Coronary artery (tissue), 2 donors: Measurements from ENCODE around the gene GPR152.
"Not testable (repeated sequence)": the region's sequence is repeated elsewhere in the genome, so short reads cannot be mapped to it uniquely, and the experiment has no call there.

Source experiments
- DNase-seq: peaks from one replicate; pipeline ENCODE4 v3.0.0-alpha.2; 2017; ENCODE audit warnings: low spot score
- H3K27ac ChIP-seq, 2 donors: fragments of 200-600 bp; sonication (generic); one replicate each; pipeline ENCODE4 v1.5.1; 2016 to 2019
- H3K4me3 ChIP-seq: fragments of 200-600 bp; sonication (generic); 2 replicates; pipeline ENCODE4 v1.5.1; 2016; ENCODE audit warnings: mild to moderate bottlenecking, moderate library complexity
- TF ChIP-seq, protein P1 (sequence below): fragments of 200-600 bp; sonication (generic); IDR thresholded peaks from one replicate; pipeline ENCODE4 v1.5.1; 2019; ENCODE audit warnings: antibody characterized with exemption

GPR152 gene

DNA sequence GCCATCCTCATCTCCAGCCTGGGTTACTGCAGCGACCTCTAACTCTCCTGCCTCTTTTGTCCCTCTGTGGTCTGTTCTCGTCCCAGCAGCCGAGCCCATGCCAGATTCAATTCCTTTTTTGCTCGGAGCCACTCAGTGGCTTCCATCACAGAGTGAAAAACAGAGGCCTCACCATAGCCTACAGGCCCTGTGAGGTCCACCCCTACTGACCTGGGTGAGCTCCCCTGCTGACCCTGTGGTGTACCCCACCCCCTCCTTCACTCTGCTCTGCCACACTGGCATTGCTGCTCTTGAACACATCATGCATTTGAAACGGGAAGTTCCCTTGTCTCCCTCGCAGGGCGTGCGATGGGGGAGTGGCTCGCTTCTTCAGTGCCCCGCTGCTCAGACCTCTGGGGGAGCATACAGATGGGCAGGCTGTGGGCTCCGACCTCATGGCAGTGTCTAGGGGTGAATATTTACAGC is 32.4 kb upstream of the GPR152 start:
- Histone ChIP-seq H3K4me3 (peak overlapping the region; percentile 78), H3K27ac (peak overlapping the region in 1 of 2 donors; percentile 55)
- DNase-seq: no peak
- TF ChIP-seq, protein P1, sequence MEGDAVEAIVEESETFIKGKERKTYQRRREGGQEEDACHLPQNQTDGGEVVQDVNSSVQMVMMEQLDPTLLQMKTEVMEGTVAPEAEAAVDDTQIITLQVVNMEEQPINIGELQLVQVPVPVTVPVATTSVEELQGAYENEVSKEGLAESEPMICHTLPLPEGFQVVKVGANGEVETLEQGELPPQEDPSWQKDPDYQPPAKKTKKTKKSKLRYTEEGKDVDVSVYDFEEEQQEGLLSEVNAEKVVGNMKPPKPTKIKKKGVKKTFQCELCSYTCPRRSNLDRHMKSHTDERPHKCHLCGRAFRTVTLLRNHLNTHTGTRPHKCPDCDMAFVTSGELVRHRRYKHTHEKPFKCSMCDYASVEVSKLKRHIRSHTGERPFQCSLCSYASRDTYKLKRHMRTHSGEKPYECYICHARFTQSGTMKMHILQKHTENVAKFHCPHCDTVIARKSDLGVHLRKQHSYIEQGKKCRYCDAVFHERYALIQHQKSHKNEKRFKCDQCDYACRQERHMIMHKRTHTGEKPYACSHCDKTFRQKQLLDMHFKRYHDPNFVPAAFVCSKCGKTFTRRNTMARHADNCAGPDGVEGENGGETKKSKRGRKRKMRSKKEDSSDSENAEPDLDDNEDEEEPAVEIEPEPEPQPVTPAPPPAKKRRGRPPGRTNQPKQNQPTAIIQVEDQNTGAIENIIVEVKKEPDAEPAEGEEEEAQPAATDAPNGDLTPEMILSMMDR: no peak

DNA sequence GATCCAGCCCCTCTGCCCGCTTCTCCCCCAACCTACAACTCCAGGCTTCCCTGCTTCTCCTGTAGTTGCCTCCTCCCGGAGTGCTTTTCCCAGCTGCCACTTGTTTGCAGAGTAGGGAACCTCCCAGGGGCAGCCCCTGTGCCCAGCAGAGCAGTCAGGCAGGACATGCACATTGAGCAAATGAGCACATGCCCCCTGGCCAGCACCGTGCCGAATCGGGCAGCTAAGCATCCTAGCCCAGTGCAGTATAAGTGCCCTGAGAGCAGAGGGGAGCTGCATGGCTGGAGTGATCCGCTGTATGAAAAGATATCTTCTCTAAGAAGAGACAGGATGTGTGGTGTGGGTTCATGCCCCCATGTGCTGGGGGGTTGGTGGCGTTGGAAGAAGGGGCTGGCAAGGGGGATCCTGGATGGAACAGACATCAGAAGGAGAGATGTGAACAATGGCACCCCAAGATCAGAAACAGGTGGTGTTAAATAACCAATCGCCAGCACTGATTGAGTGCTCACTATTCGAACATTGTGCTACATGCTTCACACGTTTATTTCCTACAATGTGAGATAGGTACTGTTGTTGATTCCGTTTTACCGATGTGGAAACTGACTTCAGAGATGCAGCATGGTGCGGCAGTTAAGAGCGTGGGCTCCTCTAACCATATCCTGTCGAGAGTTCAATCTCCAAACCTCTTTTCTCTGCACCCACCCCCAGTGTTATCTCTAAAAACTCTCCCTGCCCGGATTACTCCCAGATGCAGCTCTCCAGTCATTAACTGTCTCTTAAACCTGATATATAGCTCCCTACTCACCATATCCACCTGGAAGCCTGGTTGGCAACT is 31.5 kb upstream of the GPR152 start:
- TF ChIP-seq, protein P1: no peak
- peak overlapping the region; percentile 76 to 91 for H3K27ac ChIP-seq
- H3K4me3 ChIP-seq: peak overlapping the region; percentile 78
- peak; percentile 73 for DNase-seq

DNA sequence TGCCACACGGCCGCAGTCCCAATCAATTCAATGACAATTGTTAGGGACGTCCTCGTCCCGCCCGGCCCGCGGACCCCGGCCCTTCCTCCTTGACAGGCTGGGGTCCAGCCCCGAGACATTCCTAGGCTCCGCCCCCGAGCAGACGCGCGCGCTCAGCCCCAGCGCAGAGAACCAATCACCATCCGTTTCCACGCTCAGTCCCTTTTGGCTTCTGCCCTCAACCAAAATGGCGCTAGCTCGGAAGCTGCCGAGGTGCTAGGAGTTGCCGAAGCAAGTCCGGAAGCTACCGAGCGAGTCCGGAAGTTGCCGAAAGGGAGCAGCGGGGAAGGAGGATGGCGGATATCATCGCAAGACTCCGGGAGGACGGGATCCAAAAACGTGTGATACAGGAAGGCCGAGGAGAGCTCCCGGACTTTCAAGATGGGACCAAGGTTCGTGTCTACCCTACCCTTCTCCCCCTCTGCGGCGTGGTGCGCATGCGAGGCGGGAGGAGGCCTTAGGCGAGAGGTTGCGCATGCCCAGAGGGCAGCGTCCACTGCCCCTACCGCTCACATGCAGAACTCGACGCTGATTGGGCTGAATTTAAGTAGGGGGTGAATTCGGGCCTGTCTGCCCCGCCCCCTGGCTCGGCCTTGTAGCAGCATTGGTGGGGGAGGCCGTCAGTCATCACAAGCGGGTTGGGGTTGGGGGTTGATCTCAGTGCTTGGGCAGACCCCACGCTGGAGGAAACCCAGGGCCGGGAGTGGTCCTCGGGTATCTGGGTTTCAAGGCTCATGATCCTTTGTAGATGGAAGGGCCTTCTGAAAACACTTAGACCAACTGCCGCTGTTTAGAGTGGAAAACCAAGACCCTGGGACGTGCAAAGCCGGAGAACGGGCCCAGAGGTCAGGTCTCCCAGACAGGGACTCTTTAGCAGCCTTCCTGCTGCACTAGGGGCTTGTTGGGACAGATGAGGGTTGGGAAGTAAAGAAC is 30.6 kb upstream of the GPR152 start, which contains the start of gene AIP:
Gene AIP, plus strand, starts transcription at position 200 of the 972 bp plus-strand sequence. Its CDS starts 133 bp downstream, at position 333.
- peak; percentile 98 for DNase-seq
- peak within 1 kb of the TSS; percentile 78 for H3K4me3 ChIP-seq
- H3K27ac ChIP-seq: peak within 1 kb of the TSS; percentile 76 to 91
- TF ChIP-seq, protein P1: no peak

DNA sequence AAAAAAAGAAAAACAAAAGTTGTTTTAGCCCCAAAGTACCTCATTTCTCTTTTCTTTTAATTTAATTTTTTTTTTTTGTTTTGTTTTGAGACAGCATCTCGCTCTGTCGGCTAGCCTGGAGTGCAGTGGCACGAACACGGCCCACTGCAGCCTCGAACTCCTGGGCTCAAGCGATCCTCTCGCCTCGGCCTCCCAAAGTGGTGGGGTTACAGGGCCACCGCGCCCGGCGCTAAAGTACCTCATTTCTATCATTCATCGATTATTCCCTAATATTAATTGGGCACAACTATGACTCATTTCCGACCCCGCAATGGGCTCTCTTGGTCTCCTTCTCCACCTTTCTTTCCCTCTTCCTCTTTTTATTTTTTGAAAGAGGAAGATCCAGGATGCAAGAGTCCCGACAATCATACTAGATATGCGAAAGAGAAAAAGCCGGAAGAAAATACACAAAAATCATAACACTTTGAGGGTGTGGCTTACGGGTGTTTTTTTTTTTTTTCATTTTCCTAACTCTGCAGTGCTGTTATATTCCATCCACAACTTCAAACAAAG is 29.8 kb upstream of the GPR152 start:
- H3K4me3 ChIP-seq: peak overlapping the region; percentile 78
- TF ChIP-seq, protein P1: no peak
- peak overlapping the region; percentile 76 to 91 for H3K27ac ChIP-seq
- peak; percentile 58 for DNase-seq

DNA sequence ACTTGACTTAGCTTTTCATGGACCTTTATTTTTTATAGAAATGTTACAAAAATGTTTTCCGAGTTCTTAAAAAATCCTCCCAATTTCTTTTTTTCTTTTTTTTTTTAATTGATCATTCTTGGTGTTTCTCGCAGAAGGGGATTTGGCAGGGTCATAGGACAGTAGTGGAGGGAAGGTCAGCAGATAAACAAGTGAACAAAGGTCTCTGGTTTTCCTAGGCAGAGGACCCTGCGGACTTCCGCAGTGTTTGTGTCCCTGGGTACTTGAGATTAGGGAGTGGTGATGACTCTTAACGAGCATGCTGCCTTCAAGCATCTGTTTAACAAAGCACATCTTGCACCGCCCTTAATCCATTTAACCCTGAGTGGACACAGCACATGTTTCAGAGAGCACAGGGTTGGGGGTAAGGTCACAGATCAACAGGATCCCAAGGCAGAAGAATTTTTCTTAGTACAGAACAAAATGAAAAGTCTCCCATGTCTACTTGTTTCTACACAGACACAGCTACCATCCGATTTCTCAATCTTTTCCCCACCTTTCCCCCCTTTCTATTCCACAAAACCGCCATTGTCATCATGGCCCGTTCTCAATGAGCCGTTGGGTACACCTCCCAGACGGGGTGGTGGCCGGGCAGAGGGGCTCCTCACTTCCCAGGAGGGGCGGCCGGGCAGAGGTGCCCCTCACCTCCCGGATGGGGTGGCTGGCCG is 25.0 kb upstream of the GPR152 start:
- DNase-seq, H3K27ac ChIP-seq, H3K4me3 ChIP-seq: not testable (repeated sequence)

DNA sequence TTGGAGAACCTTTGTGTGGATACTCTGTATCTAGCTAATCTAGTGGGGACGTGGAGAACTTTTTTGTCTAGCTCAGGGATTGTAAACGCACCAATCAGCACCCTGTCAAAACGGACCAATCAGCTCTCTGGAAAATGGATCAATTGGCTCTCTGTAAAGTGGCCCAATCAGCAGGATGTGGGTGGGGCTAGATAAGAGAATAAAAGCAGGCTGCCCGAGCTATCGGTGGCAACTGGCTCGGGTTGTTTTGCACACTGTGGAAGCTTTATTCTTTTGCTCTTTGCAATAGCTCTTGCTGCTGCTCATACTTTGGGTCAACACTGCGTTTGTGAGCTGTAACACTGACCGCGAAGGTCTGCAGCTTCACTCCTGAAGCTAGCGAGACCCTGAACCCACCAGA is 24.2 kb upstream of the GPR152 start:
- H3K4me3 ChIP-seq, DNase-seq, H3K27ac ChIP-seq: not testable (repeated sequence)

DNA sequence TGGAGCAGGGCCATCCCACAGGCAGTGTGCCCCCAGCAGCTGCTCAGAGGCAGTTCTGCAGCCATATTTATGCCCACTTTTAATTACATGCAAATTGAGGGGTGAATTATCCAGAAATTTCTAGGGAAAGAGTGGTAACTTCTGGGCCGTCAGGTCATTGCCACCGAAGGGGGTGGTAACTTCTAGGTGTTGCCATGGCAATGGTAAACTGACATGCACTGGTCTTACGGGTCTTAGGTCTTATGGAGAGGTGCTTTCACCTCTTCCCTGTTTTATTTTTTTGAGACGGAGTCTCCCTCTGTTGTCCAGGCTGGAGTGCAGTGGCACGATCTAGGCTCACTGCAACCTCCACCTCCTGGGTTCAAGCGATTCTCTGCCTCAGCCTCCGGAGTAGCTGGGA is 20.4 kb upstream of the GPR152 start:
- H3K4me3 ChIP-seq: no peak overlapping the region
- TF ChIP-seq, protein P1: no peak

More for the DNA sequence above, 20.4 kb upstream of the GPR152 start:
- no peak for DNase-seq
- no peak overlapping the region for H3K27ac ChIP-seq
